ENCODE measurements around the gene NR1H2. TPM values are rescaled to one million over a fixed set of nuclear protein-coding genes. Genes with fewer than 3 reads are reported as not detected.

Gene NR1H2
- total and polyA plus RNA-seq, 12 donors, result 64.0 to 125 (median 74.9) TPM

DNA sequence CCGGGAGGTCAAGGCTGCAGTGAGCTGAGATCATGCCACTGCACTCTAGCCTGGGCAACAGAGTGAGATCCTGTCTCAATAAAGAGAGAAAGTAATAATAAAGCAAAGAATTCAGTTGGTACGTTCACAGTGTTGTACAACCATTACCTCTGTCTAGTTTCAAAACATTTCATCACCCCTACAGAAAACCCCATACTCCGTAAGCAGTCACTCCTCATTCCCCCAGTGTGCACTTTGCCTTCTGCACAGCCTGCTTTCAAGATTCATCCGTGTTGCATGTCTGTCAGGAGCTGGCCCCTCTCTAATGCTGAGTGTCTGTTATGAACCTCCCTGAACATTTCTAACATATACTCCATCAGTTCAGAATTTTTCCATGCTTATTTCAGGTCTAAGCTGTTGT is 17.3 kb downstream of the NR1H2 start:
- WGBS, 2 donors, result 86 to 88% methylated on average over 4 of the region's 4 CpGs
- Histone ChIP-seq H3K36me3 (peaks cover 0 to 24% (median 0%) of the 10 kb centered on the region in 9 donors), H3K4me3 (no peak overlapping the region), H3K4me1 (no peaks in the 10 kb centered on the region), H3K27me3 (no peaks in the 10 kb centered on the region), H3K9me3 (no peaks in the 10 kb centered on the region), H3K27ac (no peak overlapping the region)
- DNase-seq (no peak), ATAC-seq (no peak)
- TF ChIP-seq, protein P1, sequence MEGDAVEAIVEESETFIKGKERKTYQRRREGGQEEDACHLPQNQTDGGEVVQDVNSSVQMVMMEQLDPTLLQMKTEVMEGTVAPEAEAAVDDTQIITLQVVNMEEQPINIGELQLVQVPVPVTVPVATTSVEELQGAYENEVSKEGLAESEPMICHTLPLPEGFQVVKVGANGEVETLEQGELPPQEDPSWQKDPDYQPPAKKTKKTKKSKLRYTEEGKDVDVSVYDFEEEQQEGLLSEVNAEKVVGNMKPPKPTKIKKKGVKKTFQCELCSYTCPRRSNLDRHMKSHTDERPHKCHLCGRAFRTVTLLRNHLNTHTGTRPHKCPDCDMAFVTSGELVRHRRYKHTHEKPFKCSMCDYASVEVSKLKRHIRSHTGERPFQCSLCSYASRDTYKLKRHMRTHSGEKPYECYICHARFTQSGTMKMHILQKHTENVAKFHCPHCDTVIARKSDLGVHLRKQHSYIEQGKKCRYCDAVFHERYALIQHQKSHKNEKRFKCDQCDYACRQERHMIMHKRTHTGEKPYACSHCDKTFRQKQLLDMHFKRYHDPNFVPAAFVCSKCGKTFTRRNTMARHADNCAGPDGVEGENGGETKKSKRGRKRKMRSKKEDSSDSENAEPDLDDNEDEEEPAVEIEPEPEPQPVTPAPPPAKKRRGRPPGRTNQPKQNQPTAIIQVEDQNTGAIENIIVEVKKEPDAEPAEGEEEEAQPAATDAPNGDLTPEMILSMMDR (IDR thresholded peaks at IDR 0.05), result no peak
- intact Hi-C loops (cut with DNase I), result no loop called here

DNA sequence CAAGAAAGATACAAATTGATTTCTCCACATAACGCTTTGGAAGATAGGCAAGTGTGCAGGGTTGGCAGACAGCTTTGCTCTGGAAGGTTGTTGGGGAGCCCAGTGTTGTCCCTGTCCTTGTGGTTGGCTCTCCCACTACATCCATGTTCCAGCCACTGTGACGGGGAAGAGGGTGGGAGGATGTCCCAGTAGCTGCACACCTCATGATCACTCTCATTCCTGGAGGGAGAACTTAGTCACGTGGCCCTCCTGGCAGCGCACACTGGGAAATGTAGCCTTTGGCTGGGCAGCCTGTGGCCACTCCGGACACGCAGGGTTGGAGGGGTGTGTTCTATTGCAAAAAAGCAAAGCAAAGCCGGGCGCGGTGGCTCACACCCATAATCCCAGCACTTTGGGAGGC is 17.8 kb downstream of the NR1H2 start:
- intact Hi-C loops (cut with DNase I), result no loop called here
- ATAC-seq (no peak), DNase-seq (no peak)
- Histone ChIP-seq H3K36me3 (peaks cover 0 to 24% (median 0%) of the 10 kb centered on the region in 9 donors), H3K9me3 (no peaks in the 10 kb centered on the region), H3K4me1 (no peaks in the 10 kb centered on the region), H3K4me3 (no peak overlapping the region), H3K27me3 (no peaks in the 10 kb centered on the region), H3K27ac (no peak overlapping the region)
- TF ChIP-seq, protein P1 (IDR thresholded peaks at IDR 0.05), result no peak
- WGBS, 2 donors, result 97 to 98% methylated on average over 9 of the region's 9 CpGs

DNA sequence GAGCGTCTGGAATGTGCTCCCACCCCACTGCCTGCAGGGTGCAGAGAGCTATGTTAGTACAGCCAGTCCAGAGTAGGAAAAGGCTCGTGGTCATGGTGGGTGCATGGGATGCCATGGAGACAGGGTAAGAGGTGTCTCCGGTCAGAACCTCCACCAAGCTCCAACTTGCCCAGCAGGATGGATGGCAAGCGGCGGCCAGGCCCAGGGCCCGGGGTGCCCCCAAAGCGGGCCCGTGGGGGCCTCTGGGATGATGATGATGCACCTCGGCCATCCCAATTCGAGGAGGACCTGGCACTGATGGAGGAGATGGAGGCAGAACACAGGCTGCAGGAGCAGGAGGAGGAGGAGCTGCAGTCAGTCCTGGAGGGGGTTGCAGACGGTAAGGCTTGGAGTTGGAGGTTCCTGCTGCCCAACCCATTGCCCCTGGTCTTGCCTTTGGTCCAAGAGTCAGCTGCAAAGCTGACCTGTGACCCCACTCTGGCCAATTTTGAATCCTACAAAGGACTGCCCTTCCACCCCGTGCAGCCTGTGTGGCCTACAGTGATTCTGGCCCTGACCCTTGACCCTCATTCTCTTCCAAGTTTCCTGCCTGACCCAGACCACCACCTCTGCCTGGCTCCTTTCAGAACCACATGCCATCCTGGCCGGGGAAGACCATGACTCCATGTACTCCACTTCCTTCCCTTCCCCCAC is 22.6 kb downstream of the NR1H2 start:
- TF ChIP-seq, protein P1 (IDR thresholded peaks at IDR 0.05), result no peak
- WGBS, 2 donors, result 94% methylated on average over 13 of the region's 13 CpGs
- Histone ChIP-seq H3K4me1 (no peaks in the 10 kb centered on the region), H3K9me3 (no peaks in the 10 kb centered on the region), H3K27ac (no peak overlapping the region), H3K36me3 (peaks cover 0 to 30% (median 0%) of the 10 kb centered on the region in 9 donors), H3K27me3 (no peaks in the 10 kb centered on the region), H3K4me3 (no peak overlapping the region)
- intact Hi-C loops (cut with DNase I), result no loop called here
- ATAC-seq, result peak in 1 of 8 donors; percentile 9
- no peak for DNase-seq

DNA sequence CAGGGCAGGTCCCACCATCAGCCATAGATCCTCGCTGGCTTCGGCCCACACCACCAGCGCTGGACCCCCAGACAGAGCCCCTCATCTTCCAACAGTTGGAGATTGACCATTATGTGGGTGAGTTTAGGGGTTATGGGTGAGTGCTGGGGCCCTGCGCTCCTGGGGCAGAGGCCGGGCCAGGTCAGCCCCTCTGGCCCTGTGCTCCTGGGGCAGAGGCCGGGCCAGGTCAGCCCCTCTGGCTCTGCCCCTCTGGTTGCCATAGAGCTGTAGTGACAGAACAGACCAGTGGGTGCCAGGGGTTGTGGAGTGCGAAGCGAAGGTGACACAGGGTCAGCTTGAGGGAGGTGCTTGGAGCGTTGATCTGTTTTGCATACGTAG is 23.1 kb downstream of the NR1H2 start:
- no peak overlapping the region for H3K27ac ChIP-seq
- no peaks in the 10 kb centered on the region for H3K27me3 ChIP-seq
- H3K4me1 ChIP-seq, result no peaks in the 10 kb centered on the region
- H3K4me3 ChIP-seq, result no peak overlapping the region
- H3K9me3 ChIP-seq, result no peaks in the 10 kb centered on the region
- TF ChIP-seq, protein P1 (IDR thresholded peaks at IDR 0.05), result no peak
- DNase-seq, result no peak
- intact Hi-C loops (cut with DNase I), result no loop called here
- 96 to 98% methylated on average over 10 of the region's 10 CpGs for WGBS, 2 donors
- peak in 1 of 8 donors; percentile 25 for ATAC-seq
- H3K36me3 ChIP-seq, result peaks cover 0 to 30% (median 0%) of the 10 kb centered on the region in 9 donors
